ENCODE data around the gene CLSTN3.

GRCh38 chr12:7158781-7159609, 28.8 kb downstream of the CLSTN3 start:
- no peak for TF ChIP-seq CTCF (IDR thresholded peaks at IDR 0.05)
- TF ChIP-seq, protein P1, sequence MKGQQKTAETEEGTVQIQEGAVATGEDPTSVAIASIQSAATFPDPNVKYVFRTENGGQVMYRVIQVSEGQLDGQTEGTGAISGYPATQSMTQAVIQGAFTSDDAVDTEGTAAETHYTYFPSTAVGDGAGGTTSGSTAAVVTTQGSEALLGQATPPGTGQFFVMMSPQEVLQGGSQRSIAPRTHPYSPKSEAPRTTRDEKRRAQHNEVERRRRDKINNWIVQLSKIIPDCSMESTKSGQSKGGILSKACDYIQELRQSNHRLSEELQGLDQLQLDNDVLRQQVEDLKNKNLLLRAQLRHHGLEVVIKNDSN (CRISPR knock-in tag; IDR thresholded peaks at IDR 0.05) = no peak
- TF ChIP-seq, protein P2, sequence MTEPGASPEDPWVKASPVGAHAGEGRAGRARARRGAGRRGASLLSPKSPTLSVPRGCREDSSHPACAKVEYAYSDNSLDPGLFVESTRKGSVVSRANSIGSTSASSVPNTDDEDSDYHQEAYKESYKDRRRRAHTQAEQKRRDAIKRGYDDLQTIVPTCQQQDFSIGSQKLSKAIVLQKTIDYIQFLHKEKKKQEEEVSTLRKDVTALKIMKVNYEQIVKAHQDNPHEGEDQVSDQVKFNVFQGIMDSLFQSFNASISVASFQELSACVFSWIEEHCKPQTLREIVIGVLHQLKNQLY (CRISPR knock-in tag; IDR thresholded peaks at IDR 0.05) = no peak
- TF ChIP-seq SOX15 (CRISPR knock-in tag; IDR thresholded peaks at IDR 0.05) = no peak
